HEK293T (cell line): ENCODE results near the gene MYH16.

Source experiments
- CTCF ChIA-PET: fragments of 350-600 bp; formaldehyde crosslinking; extraction: SDS; loops from one replicate; lab custom pipeline; 2021; ENCODE audit warnings: antibody characterized with exemption, inconsistent platforms; lab: Yijun Ruan, JAX
- POLR2A ChIA-PET: fragments of 350-600 bp; formaldehyde crosslinking; extraction: SDS; loops from one replicate; lab custom pipeline; 2020; ENCODE audit warnings: antibody characterized with exemption, inconsistent platforms; lab: Yijun Ruan, JAX
- DNase-seq: peaks from one replicate; pipeline ENCODE4 v3.0.0; 2012; ENCODE audit warnings: mixed read lengths; ENCODE audit errors: extremely low spot score
- ARNT ChIP-seq: fragments of 450-650 bp; IDR thresholded peaks from 2 replicates; pipeline ENCODE4 v1.6.1; 2017; ENCODE audit warnings: mild to moderate bottlenecking
- BHLHE40 ChIP-seq: fragments of 450-650 bp; IDR thresholded peaks from 2 replicates; pipeline ENCODE4 v1.6.1; 2016; ENCODE audit warnings: mild to moderate bottlenecking, moderate library complexity, borderline replicate concordance
- CTBP1 ChIP-seq: fragments of 450-650 bp; IDR thresholded peaks from 2 replicates; pipeline ENCODE4 v1.6.1; 2016; ENCODE audit warnings: borderline replicate concordance
- ELF4 ChIP-seq: fragments of 450-650 bp; IDR thresholded peaks from 2 replicates; pipeline ENCODE4 v1.6.1; 2017; ENCODE audit warnings: antibody characterized with exemption
- FOXA1 ChIP-seq: fragments of 450-650 bp; IDR thresholded peaks from 2 replicates; pipeline ENCODE4 v1.6.1; 2016; ENCODE audit warnings: mild to moderate bottlenecking
- FOXK2 ChIP-seq: fragments of 450-650 bp; IDR thresholded peaks from 2 replicates; pipeline ENCODE4 v1.6.1; 2016; ENCODE audit warnings: mild to moderate bottlenecking
- FOXM1 ChIP-seq: fragments of 450-650 bp; IDR thresholded peaks from 2 replicates; pipeline ENCODE4 v1.6.1; 2017; ENCODE audit warnings: mild to moderate bottlenecking, borderline replicate concordance
- HDGF ChIP-seq: fragments of 450-650 bp; IDR thresholded peaks from 2 replicates; pipeline ENCODE4 v1.6.1; 2017; ENCODE audit warnings: antibody characterized with exemption, borderline replicate concordance
- L3MBTL2 ChIP-seq: fragments of 450-650 bp; conservative IDR thresholded peaks from 2 replicates; pipeline ENCODE4 v1.6.1; 2016; ENCODE audit warnings: mild to moderate bottlenecking
- LEF1 ChIP-seq: fragments of 450-650 bp; IDR thresholded peaks from 2 replicates; pipeline ENCODE4 v1.6.1; 2017; ENCODE audit warnings: mild to moderate bottlenecking, borderline replicate concordance
- NFRKB ChIP-seq: fragments of 450-650 bp; IDR thresholded peaks from 2 replicates; pipeline ENCODE4 v1.6.1; 2016; ENCODE audit warnings: mild to moderate bottlenecking, moderate library complexity
- PKNOX1 ChIP-seq: fragments of 450-650 bp; IDR thresholded peaks from 2 replicates; pipeline ENCODE4 v1.6.1; 2016
- SP1 ChIP-seq: fragments of 450-650 bp; IDR thresholded peaks from 2 replicates; pipeline ENCODE4 v1.6.1; 2017
- SUZ12 ChIP-seq: fragments of 450-650 bp; IDR thresholded peaks from 2 replicates; pipeline ENCODE4 v1.6.1; 2016; ENCODE audit warnings: mild to moderate bottlenecking
- TARDBP ChIP-seq: fragments of 450-650 bp; IDR thresholded peaks from 2 replicates; pipeline ENCODE4 v1.6.1; 2016
- ZNF384 ChIP-seq: fragments of 450-650 bp; IDR thresholded peaks from 2 replicates; pipeline ENCODE4 v1.6.1; 2016

Gene MYH16

GRCh38 chr7:99252166-99252895 lies 20.3 kb upstream of the MYH16 start:
- CTCF ChIA-PET = interaction anchor here (0.6 kb wide), 1 partner anchor 54 kb away, joined by 3 read pairs; no protein-coding TSS in a partner anchor

DNA sequence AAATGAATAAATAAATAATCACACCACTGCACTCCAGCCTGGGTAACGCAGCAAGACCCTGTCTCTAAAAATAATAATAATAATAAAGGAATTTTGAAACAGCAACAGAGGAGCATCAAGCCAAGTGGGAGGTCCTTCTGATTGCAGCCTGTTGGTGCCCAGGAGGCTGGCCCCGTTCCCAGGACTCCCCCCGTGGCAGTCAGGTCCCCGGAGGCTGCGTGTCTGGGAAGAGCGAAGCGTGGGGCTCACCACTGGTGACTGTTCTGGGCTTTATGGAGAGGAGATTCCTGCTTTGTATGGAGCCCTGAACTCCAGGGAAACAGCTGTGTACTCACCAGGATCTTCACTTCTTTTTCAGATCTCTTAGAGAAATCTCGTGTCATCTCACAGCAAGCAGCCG lies 19.3 kb upstream of the MYH16 start:
- no peak for TF ChIP-seq ZNF384
- TF ChIP-seq ARNT = no peak
- no peak for TF ChIP-seq NFRKB
- no peak for TF ChIP-seq SUZ12
- no peak for TF ChIP-seq HDGF
- TF ChIP-seq FOXK2 = no peak
- no peak for TF ChIP-seq FOXA1
- no peak for TF ChIP-seq FOXM1
- no peak for TF ChIP-seq LEF1
- TF ChIP-seq SP1 = no peak
- no peak for TF ChIP-seq L3MBTL2
- TF ChIP-seq PKNOX1 = no peak
- TF ChIP-seq TARDBP = no peak
- no peak for DNase-seq
- ChIA-PET POLR2A (no interaction called here), CTCF (no interaction called here)

More at GRCh38 chr7:99252166-99252895, 20.3 kb upstream of the MYH16 start:
- DNase-seq = no peak
- POLR2A ChIA-PET = no interaction called here
- TF ChIP-seq FOXA1 = no peak
- TF ChIP-seq CTBP1 = no peak
- TF ChIP-seq SUZ12 = no peak
- no peak for TF ChIP-seq PKNOX1
- TF ChIP-seq SP1 = no peak
- no peak for TF ChIP-seq FOXK2
- TF ChIP-seq TARDBP = no peak
- TF ChIP-seq L3MBTL2 = no peak
- TF ChIP-seq BHLHE40 = no peak
- no peak for TF ChIP-seq HDGF
- no peak for TF ChIP-seq ZNF384
- TF ChIP-seq ELF4 = no peak
- TF ChIP-seq LEF1 = no peak
- TF ChIP-seq ARNT = no peak
- no peak for TF ChIP-seq FOXM1
- no peak for TF ChIP-seq NFRKB

- ChIA-PET CTCF (no interaction called here), POLR2A (no interaction called here)
- TF ChIP-seq ELF4 (no peak), CTBP1 (no peak), SUZ12 (no peak), LEF1 (no peak), FOXM1 (no peak), FOXA1 (no peak), ZNF384 (no peak), L3MBTL2 (no peak), FOXK2 (no peak), PKNOX1 (no peak), NFRKB (no peak), HDGF (no peak), TARDBP (no peak)
- DNase-seq = no peak
These were observed 18.2 kb upstream of the MYH16 start for GRCh38 chr7:99254390-99254789.

- ChIA-PET CTCF (no interaction called here), POLR2A (no interaction called here)
These were observed 17.2 kb upstream of the MYH16 start for GRCh38 chr7:99255463-99255862.

More at GRCh38 chr7:99255463-99255862, 17.2 kb upstream of the MYH16 start:
- TF ChIP-seq FOXA1 = no peak
- TF ChIP-seq SP1 = no peak
- no peak for TF ChIP-seq CTBP1
- TF ChIP-seq HDGF = no peak
- TF ChIP-seq L3MBTL2 = no peak
- no peak for TF ChIP-seq SUZ12
- no peak for TF ChIP-seq BHLHE40
- no peak for TF ChIP-seq PKNOX1
- TF ChIP-seq ELF4 = no peak
- TF ChIP-seq FOXK2 = no peak
- TF ChIP-seq NFRKB = no peak
- TF ChIP-seq FOXM1 = no peak
- no peak for TF ChIP-seq ZNF384
- no peak for TF ChIP-seq ARNT
- TF ChIP-seq LEF1 = no peak
- TF ChIP-seq TARDBP = no peak
- DNase-seq = no peak
